ENCODE data around the gene INO80B. TPM values are rescaled to one million over a fixed set of nuclear protein-coding genes. Genes with fewer than 3 reads are reported as not detected.

INO80B gene
- polyA plus RNA-seq, 1 of the 3 experiments (the other 2 are of a cell fraction), result 41.7 TPM

DNA sequence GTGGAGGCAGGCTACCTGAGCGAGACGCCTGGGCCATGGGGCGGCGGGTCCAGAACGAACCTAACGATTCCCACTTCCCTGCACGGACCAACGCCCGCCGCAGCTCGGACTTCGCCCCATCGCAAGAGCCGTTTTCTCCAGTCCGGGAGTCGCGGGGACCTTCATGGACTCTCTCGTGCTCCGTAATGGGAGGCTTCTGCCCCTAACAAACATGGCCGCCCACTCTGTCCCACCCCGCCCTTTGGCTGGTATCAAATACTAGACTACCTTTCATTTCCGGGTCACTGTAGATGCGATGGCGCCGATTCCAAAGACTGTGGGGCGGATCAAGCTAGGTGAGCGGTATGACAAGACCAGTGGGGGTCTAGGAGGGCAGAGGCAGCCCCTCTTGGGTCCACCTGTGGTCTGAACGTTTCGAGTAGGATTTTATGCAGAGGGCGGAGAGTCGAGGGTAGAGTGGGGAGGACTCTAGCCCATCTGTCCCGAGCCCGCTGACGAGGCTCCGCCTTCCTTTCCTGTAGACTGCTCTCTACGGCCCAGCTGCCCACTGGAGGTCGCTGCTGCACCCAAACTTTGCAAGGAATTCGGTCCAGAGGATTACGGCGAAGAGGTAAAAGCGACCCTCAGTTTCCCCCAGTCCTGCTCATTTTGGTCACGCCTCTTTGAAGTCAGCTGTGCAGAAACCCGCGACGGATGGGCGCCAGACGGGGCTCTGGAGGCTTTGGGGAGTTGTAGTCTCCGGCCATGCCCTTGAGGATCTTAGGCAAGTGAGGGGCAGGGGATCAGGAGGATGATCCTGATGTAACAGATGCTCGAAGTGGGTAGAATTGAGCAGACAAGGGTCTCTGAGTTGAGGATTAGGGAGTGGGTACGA is 28.2 kb downstream of the INO80B start, which contains the start of the genes CCDC142 and TTC31:
TSS of gene CCDC142 (minus strand) at position 198 of the 874 bp plus-strand sequence. CDS start at position 37, 161 bp downstream.
TSS of gene TTC31 (plus strand) at position 281 of the 874 bp plus-strand sequence. CDS start at position 296, 15 bp downstream.
- H3K9me2 ChIP-seq, result no peaks in the 10 kb centered on the region
- H3K4me1 ChIP-seq (ENCODE audit: control insufficient read depth in 1 of 2, insufficient read depth in 2 of 2, low read depth in 1 of 2, low read length in 1 of 2), result peaks cover 13 to 16% of the 10 kb centered on the region in 2 experiments; a peak in 3 of 4 replicates
- H3K4me3 ChIP-seq (ENCODE audit: low read depth in 2 of 2, low read length in 1 of 2), result peak within 1 kb of the TSS; percentile 70 to 97
- peaks cover 3% of the 10 kb centered on the region for H3F3A ChIP-seq (replicated peaks; ENCODE audit: insufficient read depth)
- 1% methylated on average over 28 of the region's 50 CpGs for WGBS (ENCODE audit: low lambda C conversion rate)
- H3K27ac ChIP-seq (ENCODE audit: low read depth in 2 of 2, low read length in 1 of 2), result peak within 1 kb of the TSS; percentile 79 to 91
- peaks cover 8 to 15% of the 10 kb centered on the region in 2 experiments for H3K36me3 ChIP-seq (replicated peaks in 1 of 2; ENCODE audit: control insufficient read depth in 1 of 2, insufficient read depth in 2 of 2, low read length in 1 of 2)
- no peaks in the 10 kb centered on the region for H3K27me3 ChIP-seq (ENCODE audit: insufficient read depth)
- ChIA-PET CTCF (interaction anchor here (0.6 to 7.5 kb wide), 31 partner anchors 9 to 161 kb away, joined by 3 to 116 read pairs (median 6); partner anchors contain the start of genes AUP1, DQX1, HTRA2 and LBX2), POLR2A (interaction anchor here (0.6 to 3.5 kb wide), 15 partner anchors 10 to 106 kb away, joined by 3 to 24 read pairs (median 8); partner anchors contain the start of genes AUP1, C2orf81, HTRA2 and INO80B)
- DNase-seq, result peak; percentile 93
- peaks cover 76% of the 10 kb centered on the region for H3K79me2 ChIP-seq (ENCODE audit: insufficient read depth)
- TF ChIP-seq, protein P1, sequence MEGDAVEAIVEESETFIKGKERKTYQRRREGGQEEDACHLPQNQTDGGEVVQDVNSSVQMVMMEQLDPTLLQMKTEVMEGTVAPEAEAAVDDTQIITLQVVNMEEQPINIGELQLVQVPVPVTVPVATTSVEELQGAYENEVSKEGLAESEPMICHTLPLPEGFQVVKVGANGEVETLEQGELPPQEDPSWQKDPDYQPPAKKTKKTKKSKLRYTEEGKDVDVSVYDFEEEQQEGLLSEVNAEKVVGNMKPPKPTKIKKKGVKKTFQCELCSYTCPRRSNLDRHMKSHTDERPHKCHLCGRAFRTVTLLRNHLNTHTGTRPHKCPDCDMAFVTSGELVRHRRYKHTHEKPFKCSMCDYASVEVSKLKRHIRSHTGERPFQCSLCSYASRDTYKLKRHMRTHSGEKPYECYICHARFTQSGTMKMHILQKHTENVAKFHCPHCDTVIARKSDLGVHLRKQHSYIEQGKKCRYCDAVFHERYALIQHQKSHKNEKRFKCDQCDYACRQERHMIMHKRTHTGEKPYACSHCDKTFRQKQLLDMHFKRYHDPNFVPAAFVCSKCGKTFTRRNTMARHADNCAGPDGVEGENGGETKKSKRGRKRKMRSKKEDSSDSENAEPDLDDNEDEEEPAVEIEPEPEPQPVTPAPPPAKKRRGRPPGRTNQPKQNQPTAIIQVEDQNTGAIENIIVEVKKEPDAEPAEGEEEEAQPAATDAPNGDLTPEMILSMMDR (IDR thresholded peaks at IDR 0.05), result peak; percentile 93
- TF ChIP-seq SMC3 (IDR thresholded peaks at IDR 0.05; ENCODE audit: low read depth, low read length) (peak; percentile 91), CHD2 (IDR thresholded peaks at IDR 0.05; ENCODE audit: low read length, partially characterized antibody) (peak; percentile 89), NFIC (IDR thresholded peaks at IDR 0.05; ENCODE audit: borderline replicate concordance) (peak; percentile 9; the same call in 1 of the 2 replicates), NRF1 (IDR thresholded peaks at IDR 0.05; ENCODE audit: low read depth, low read length) (no peak), RXRA (IDR thresholded peaks at IDR 0.05; ENCODE audit: borderline replicate concordance, low read depth) (no peak), SIN3A (IDR thresholded peaks at IDR 0.05; ENCODE audit: borderline replicate concordance, low read depth, low read length) (no peak; the same call in 1 of the 2 replicates), MXI1 (IDR thresholded peaks at IDR 0.05; ENCODE audit: low read depth, low read length) (peak; percentile 79), FOXM1 (IDR thresholded peaks at IDR 0.05; ENCODE audit: low read depth) (no peak), GABPA (IDR thresholded peaks at IDR 0.05; ENCODE audit: low read depth) (peak; percentile 94), POLR2AphosphoS5 (IDR thresholded peaks at IDR 0.05; ENCODE audit: low read depth, low read length) (peak; percentile 89), EP300 (IDR thresholded peaks at IDR 0.05; ENCODE audit: borderline replicate concordance in 1 of 2, low read depth in 1 of 2, low read length in 1 of 2) (no peak), YY1 (IDR thresholded peaks at IDR 0.05; ENCODE audit: low read depth) (peak; percentile 99), RAD21 (IDR thresholded peaks at IDR 0.05; ENCODE audit: low read length) (peak; percentile 84), TCF12 (IDR thresholded peaks at IDR 0.05) (peak; percentile 39; the same call in 1 of the 2 replicates), RCOR1 (IDR thresholded peaks at IDR 0.05; ENCODE audit: low read length) (peak; percentile 5; the same call in 1 of the 2 replicates), FOXJ3 (CRISPR knock-in tag; IDR thresholded peaks at IDR 0.05) (peak; percentile 48; the same call in 1 of the 2 replicates), GATA2 (CRISPR knock-in tag; IDR thresholded peaks at IDR 0.05) (no peak; the same call in 1 of the 2 replicates), ELF1 (IDR thresholded peaks at IDR 0.05) (peak; percentile 84)
- TF ChIP-seq, protein P2, sequence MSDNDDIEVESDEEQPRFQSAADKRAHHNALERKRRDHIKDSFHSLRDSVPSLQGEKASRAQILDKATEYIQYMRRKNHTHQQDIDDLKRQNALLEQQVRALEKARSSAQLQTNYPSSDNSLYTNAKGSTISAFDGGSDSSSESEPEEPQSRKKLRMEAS (IDR thresholded peaks at IDR 0.05; ENCODE audit: low read depth), result peak; percentile 39
- TF ChIP-seq, protein P3, sequence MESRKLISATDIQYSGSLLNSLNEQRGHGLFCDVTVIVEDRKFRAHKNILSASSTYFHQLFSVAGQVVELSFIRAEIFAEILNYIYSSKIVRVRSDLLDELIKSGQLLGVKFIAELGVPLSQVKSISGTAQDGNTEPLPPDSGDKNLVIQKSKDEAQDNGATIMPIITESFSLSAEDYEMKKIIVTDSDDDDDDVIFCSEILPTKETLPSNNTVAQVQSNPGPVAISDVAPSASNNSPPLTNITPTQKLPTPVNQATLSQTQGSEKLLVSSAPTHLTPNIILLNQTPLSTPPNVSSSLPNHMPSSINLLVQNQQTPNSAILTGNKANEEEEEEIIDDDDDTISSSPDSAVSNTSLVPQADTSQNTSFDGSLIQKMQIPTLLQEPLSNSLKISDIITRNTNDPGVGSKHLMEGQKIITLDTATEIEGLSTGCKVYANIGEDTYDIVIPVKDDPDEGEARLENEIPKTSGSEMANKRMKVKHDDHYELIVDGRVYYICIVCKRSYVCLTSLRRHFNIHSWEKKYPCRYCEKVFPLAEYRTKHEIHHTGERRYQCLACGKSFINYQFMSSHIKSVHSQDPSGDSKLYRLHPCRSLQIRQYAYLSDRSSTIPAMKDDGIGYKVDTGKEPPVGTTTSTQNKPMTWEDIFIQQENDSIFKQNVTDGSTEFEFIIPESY (IDR thresholded peaks at IDR 0.05; ENCODE audit: borderline replicate concordance, low read depth), result peak; percentile 78
- TF ChIP-seq, protein P4, sequence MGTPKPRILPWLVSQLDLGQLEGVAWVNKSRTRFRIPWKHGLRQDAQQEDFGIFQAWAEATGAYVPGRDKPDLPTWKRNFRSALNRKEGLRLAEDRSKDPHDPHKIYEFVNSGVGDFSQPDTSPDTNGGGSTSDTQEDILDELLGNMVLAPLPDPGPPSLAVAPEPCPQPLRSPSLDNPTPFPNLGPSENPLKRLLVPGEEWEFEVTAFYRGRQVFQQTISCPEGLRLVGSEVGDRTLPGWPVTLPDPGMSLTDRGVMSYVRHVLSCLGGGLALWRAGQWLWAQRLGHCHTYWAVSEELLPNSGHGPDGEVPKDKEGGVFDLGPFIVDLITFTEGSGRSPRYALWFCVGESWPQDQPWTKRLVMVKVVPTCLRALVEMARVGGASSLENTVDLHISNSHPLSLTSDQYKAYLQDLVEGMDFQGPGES (IDR thresholded peaks at IDR 0.05; ENCODE audit: low read depth, low read length), result no peak
- TF ChIP-seq, protein P5, sequence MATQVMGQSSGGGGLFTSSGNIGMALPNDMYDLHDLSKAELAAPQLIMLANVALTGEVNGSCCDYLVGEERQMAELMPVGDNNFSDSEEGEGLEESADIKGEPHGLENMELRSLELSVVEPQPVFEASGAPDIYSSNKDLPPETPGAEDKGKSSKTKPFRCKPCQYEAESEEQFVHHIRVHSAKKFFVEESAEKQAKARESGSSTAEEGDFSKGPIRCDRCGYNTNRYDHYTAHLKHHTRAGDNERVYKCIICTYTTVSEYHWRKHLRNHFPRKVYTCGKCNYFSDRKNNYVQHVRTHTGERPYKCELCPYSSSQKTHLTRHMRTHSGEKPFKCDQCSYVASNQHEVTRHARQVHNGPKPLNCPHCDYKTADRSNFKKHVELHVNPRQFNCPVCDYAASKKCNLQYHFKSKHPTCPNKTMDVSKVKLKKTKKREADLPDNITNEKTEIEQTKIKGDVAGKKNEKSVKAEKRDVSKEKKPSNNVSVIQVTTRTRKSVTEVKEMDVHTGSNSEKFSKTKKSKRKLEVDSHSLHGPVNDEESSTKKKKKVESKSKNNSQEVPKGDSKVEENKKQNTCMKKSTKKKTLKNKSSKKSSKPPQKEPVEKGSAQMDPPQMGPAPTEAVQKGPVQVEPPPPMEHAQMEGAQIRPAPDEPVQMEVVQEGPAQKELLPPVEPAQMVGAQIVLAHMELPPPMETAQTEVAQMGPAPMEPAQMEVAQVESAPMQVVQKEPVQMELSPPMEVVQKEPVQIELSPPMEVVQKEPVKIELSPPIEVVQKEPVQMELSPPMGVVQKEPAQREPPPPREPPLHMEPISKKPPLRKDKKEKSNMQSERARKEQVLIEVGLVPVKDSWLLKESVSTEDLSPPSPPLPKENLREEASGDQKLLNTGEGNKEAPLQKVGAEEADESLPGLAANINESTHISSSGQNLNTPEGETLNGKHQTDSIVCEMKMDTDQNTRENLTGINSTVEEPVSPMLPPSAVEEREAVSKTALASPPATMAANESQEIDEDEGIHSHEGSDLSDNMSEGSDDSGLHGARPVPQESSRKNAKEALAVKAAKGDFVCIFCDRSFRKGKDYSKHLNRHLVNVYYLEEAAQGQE (IDR thresholded peaks at IDR 0.05; ENCODE audit: low read depth, low read length), result peak; percentile 52; the same call in 1 of the 2 replicates
- peak within 1 kb of the TSS; percentile 86 for H3K4me2 ChIP-seq
- no peaks in the 10 kb centered on the region for H3K9me3 ChIP-seq
- H4K20me1 ChIP-seq (ENCODE audit: insufficient read depth), result no peaks in the 10 kb centered on the region
- H3K9ac ChIP-seq, result peak within 1 kb of the TSS; percentile 79
- peak within 1 kb of the TSS; percentile 86 for H2AFZ ChIP-seq (ENCODE audit: low read depth)
